AG09309 (cell line): Measurements from ENCODE around the gene TOR1AIP2.
A peak's percentile ranks its signal among the peaks of the same experiment; 100 is the strongest.

ENCODE experiments used
- DNase-seq: peaks from one replicate; pipeline ENCODE4 v3.0.0-alpha.2; 2010; ENCODE audit warnings: low read depth
- H3K4me3 ChIP-seq: 2 replicates; pipeline ENCODE4 v1.5.1; 2011; ENCODE audit warnings: mild to moderate bottlenecking, low read depth, low read length, moderate library complexity; ENCODE audit not compliant: control insufficient read depth
- TF ChIP-seq, protein P1 (sequence below): IDR thresholded peaks from 2 replicates; pipeline ENCODE4 v1.5.1; 2011; ENCODE audit warnings: mild to moderate bottlenecking, low read depth, low read length, inconsistent platforms; ENCODE audit not compliant: insufficient read depth, control insufficient read depth; ENCODE audit errors: missing control alignments

TOR1AIP2 gene

DNA sequence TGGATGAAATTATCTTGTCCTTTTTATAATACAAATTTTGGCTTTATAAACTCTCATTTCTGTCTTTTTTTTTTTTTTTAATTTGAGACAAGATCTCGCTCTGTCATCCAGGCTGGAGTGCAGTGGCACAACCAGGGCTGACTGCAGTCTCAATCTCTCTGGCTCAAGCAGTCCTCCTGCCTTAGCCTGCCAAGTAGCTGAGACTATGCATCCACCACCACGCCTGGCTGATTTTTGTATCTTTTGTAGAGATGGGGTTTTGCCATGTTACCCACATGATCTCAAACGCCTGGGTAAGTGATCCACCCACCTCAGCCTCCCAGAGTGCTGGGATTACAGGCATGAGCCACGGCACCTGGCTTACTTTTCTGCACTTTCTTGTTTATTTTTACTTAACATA, 12.0 kb upstream of the TOR1AIP2 start:
- H3K4me3 ChIP-seq, result no peak overlapping the region
- TF ChIP-seq, protein P1, sequence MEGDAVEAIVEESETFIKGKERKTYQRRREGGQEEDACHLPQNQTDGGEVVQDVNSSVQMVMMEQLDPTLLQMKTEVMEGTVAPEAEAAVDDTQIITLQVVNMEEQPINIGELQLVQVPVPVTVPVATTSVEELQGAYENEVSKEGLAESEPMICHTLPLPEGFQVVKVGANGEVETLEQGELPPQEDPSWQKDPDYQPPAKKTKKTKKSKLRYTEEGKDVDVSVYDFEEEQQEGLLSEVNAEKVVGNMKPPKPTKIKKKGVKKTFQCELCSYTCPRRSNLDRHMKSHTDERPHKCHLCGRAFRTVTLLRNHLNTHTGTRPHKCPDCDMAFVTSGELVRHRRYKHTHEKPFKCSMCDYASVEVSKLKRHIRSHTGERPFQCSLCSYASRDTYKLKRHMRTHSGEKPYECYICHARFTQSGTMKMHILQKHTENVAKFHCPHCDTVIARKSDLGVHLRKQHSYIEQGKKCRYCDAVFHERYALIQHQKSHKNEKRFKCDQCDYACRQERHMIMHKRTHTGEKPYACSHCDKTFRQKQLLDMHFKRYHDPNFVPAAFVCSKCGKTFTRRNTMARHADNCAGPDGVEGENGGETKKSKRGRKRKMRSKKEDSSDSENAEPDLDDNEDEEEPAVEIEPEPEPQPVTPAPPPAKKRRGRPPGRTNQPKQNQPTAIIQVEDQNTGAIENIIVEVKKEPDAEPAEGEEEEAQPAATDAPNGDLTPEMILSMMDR, result no peak
- no peak for DNase-seq

DNA sequence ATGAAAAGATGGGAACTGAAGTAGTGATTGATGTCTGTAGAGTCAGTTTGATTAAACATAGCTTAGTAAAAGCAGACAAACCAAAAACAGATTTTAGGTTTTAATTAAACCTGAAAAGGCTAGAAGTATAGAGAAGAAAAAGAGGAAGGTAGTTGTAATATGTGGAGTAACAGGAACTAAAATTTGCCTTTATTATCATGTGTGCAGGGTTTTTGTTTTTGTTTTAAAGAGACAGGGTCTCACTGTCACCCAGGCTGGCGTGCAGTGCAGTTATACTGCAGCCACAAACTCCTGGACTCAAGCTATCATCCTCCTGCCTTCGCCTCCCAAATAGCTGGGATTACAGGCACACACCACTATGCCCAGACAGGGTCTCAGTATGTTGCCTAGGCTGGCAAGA, 10.5 kb upstream of the TOR1AIP2 start:
- TF ChIP-seq, protein P1, result no peak
- H3K4me3 ChIP-seq, result no peak overlapping the region
- no peak for DNase-seq

DNA sequence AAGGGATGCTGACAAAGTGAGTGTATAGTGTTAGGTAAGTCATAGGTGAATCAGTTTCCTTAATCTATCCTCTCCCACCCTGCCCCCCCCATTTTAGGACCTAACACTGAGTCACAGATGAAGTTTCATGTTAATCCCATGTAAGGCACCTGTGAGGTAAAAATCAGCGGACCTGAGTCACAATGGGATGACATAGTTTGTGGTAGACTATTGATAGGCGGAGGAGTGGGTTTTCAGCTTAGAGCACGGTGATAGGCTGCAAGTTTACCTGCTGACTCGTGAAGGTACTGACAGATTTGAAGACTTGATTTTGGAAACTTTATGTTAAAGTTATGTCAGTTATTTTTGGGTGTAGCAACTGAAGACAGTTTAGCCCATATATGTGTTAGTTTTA, 6.1 kb upstream of the TOR1AIP2 start:
- TF ChIP-seq, protein P1, result no peak
- no peak for DNase-seq

DNA sequence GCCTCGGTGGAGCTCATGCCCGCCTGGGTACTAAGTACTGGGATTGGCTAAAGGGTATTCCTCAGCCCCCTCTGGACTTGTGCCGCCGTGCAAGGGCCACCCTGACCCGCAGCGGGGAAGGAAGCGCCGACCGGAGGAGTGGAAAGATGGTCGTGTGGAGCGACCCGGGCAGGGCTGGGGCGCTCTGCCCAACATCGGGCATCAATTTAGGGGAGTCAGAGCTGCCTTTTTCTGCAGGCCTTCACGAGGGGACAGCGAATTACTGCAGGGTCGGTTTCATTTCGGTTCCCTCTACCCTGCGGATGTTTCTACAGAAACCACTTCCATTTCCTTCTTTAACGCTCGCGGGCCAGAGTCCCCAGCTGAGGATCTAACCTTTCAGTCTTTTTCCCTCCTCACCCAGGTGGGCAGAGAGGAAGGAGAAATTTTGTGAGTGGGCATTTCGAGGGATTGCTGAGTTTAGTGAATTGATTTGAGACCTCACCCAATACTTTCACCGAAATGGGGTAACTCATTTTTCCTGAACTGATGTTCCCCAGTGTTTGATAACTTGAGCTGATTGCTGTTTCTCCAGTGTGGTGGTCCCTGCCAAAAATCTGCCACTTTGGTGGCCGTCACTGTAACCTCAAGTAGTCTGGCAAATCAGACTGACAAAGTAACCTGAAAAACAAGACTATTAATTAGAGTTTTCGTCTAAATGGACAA, 5.6 kb upstream of the TOR1AIP2 start:
- TF ChIP-seq, protein P1, result no peak
- H3K4me3 ChIP-seq, result peak overlapping the region; percentile 69
- no peak for DNase-seq

More for the DNA sequence above, 6.1 kb upstream of the TOR1AIP2 start:
- peak overlapping the region; percentile 69 for H3K4me3 ChIP-seq

DNA sequence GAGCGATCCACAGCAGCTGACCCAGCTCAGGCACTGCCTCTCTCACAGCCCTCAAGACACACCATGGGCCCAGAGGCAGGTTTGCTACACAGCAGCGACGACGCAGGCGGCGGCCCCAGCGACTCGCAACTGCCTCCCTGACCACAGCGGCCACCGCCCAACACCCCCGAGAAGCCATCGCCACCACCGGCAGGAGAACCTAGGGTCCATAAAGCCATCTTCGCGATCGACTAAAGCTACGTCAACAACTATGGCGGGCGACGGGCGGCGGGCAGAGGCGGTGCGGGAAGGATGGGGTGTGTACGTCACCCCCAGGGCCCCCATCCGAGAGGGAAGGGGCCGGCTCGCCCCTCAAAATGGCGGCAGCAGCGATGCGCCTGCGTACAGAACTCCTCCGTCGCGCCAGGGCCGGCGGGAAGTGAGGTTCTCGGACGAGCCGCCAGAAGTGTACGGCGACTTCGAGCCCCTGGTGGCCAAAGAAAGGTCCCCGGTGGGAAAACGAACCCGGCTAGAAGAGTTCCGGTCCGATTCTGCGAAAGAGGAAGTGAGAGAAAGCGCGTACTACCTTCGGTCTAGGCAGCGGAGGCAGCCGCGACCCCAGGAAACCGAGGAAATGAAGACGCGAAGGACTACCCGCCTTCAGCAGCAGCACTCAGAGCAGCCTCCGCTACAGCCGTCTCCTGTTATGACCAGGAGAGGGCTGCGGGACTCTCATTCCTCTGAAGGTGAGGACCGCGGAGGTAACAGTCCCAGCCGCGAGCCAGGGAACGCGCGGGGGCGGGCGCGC, 4.8 kb upstream of the TOR1AIP2 start, which contains the start of gene TOR1AIP1:
TOR1AIP1 (plus strand) TSS at position 33 of the 787 bp plus-strand sequence; CDS start at position 251, 218 bp downstream.
- H3K4me3 ChIP-seq, result peak within 1 kb of the TSS; percentile 69
- TF ChIP-seq, protein P1, result peak; percentile 40
- peak; percentile 90 for DNase-seq

DNA sequence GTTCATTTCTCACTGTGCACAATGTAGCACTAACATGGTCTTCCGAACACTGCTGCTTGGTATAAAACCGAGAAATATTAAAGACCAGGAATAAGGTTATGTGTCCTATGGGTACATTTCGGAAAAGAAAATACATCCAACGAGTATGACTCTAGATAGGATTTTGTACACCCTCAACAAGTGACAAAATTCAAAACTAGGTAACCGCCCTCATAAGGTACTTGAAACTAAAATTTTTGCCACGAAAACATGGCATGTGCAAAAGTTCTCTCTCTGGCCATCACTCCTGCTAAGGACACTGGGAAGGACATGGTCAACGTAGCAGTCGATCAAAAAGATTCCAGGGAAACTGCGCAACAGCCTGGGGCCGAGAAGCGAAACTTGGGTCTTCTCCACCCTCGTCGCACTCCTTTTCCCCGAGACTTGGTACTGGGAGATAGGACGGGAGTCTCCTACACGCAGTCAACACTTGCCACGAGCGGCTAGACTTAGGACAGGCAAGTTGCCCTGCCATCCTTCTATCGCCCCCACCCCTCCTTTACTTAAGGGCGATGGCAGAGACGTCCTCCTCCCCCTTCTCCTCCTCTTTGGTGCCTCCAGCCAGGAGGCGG, 4.1 kb upstream of the TOR1AIP2 start:
- DNase-seq, result peak; percentile 91
- TF ChIP-seq, protein P1, result no peak
- peak overlapping the region; percentile 69 for H3K4me3 ChIP-seq
